ENCODE measurements around the gene TTC22. TPM values are rescaled to one million over a fixed set of nuclear protein-coding genes. Genes with fewer than 3 reads are reported as not detected.

The TTC22 gene
- total RNA-seq, 1 experiment from 2014 or later = 17.2 TPM

DNA sequence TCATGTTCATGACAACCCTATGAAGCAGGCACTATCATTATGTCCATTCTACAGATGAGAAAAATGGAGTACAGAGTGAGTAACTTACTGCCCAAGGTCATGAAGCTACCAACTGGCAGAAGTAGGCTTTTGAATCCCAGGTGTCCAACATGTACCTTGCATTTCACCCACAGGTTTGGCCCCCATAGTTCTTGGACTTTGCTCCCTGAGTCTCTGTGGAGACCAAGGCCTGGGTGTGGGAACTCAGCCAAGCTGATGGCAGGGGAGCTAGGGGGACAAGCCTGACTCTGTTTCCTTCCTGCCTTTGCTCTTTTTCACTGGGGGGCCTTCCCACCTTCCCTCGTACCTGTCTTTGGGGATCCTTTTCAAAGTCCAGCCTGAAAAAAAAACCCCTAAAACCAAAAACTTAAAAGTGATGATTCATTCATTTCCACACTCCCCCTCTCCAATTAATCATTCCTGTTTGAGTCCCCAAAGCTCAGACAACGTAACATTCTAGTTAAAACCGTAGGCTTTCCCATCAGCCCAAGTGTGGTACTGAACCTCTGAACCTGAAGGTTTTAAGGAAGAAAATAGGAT is 8.5 kb upstream of the TTC22 start:
- no peak overlapping the region for H3K27ac Mint-ChIP-seq (ENCODE audit: unreplicated experiment)
- CTCF ChIA-PET = interaction anchor here (0.6 to 1.8 kb wide), 3 partner anchors 138 to 310 kb away, joined by 3 to 10 read pairs (median 4); no protein-coding TSS in a partner anchor
- DNase-seq = no peak
- intact Hi-C loops (cut with micrococcal nuclease; ENCODE audit: unreplicated experiment) = loop anchor here (1.0 kb wide), 2 partner anchors 137 to 310 kb away; no protein-coding TSS in a partner anchor
- H3K27me3 Mint-ChIP-seq (ENCODE audit: unreplicated experiment) = peaks cover 13% of the 10 kb centered on the region
- H3K4me1 Mint-ChIP-seq (ENCODE audit: low read depth, unreplicated experiment) = peaks cover 23% of the 10 kb centered on the region
- TF ChIP-seq CTCF (IDR thresholded peaks at IDR 0.05; ENCODE audit: unreplicated experiment) = no peak
- H3K4me3 Mint-ChIP-seq (ENCODE audit: low read depth, unreplicated experiment) = no peak overlapping the region
- no peaks in the 10 kb centered on the region for H3K36me3 Mint-ChIP-seq (ENCODE audit: insufficient read depth, unreplicated experiment)
- BruUV-seq (replicated peaks) = no TSS peak
- no peaks in the 10 kb centered on the region for H3K9me3 Mint-ChIP-seq (ENCODE audit: low read depth, unreplicated experiment)

GRCh38 chr1:54808443-54809207 is 7.5 kb upstream of the TTC22 start:
- H3K4me1 Mint-ChIP-seq (ENCODE audit: low read depth, unreplicated experiment) = peaks cover 32% of the 10 kb centered on the region

DNA sequence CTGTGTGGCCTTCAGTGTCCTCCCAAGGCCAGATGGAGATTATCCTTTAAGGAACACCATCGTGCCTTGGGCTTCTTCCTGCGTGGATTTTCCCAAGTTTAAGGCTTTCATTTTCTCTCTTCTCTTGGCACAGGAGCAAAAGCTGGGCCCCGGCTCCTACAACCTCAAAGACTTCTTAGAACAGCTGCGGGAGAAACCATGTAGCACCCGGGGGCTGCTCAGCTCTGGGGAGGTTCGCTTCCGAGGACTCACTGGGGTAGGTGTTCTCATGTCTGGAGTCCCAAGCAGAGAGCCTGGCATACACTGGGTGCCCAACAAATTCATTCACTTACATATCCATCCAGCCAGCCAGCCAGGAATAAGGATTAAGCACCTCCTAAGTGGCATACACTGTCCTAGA is 6.6 kb upstream of the TTC22 start:
- Mint-ChIP-seq H3K27ac (ENCODE audit: unreplicated experiment) (no peak overlapping the region), H3K4me3 (ENCODE audit: low read depth, unreplicated experiment) (no peak overlapping the region), H3K9me3 (ENCODE audit: low read depth, unreplicated experiment) (no peaks in the 10 kb centered on the region), H3K4me1 (ENCODE audit: low read depth, unreplicated experiment) (peaks cover 40% of the 10 kb centered on the region), H3K36me3 (ENCODE audit: insufficient read depth, unreplicated experiment) (no peaks in the 10 kb centered on the region), H3K27me3 (ENCODE audit: unreplicated experiment) (peaks cover 13% of the 10 kb centered on the region)
- no peak for TF ChIP-seq CTCF (IDR thresholded peaks at IDR 0.05; ENCODE audit: unreplicated experiment)
- DNase-seq = no peak
- BruUV-seq (replicated peaks) = no TSS peak
- CTCF ChIA-PET = interaction anchor here (1.0 to 1.1 kb wide), 2 partner anchors 9 to 79 kb away, joined by 3 read pairs; partner anchors contain the start of gene DHCR24
- intact Hi-C loops (cut with micrococcal nuclease; ENCODE audit: unreplicated experiment) = no loop called here

More at GRCh38 chr1:54808443-54809207, 7.5 kb upstream of the TTC22 start:
- no peak for DNase-seq
- H3K9me3 Mint-ChIP-seq (ENCODE audit: low read depth, unreplicated experiment) = no peaks in the 10 kb centered on the region
- BruUV-seq (replicated peaks) = no TSS peak
- H3K27me3 Mint-ChIP-seq (ENCODE audit: unreplicated experiment) = peaks cover 13% of the 10 kb centered on the region
- intact Hi-C loops (cut with micrococcal nuclease; ENCODE audit: unreplicated experiment) = no loop called here
- no peaks in the 10 kb centered on the region for H3K36me3 Mint-ChIP-seq (ENCODE audit: insufficient read depth, unreplicated experiment)
- TF ChIP-seq CTCF (IDR thresholded peaks at IDR 0.05; ENCODE audit: unreplicated experiment) = peak; percentile 63
- no peak overlapping the region for H3K4me3 Mint-ChIP-seq (ENCODE audit: low read depth, unreplicated experiment)
- H3K27ac Mint-ChIP-seq (ENCODE audit: unreplicated experiment) = no peak overlapping the region
- CTCF ChIA-PET = no interaction called here

DNA sequence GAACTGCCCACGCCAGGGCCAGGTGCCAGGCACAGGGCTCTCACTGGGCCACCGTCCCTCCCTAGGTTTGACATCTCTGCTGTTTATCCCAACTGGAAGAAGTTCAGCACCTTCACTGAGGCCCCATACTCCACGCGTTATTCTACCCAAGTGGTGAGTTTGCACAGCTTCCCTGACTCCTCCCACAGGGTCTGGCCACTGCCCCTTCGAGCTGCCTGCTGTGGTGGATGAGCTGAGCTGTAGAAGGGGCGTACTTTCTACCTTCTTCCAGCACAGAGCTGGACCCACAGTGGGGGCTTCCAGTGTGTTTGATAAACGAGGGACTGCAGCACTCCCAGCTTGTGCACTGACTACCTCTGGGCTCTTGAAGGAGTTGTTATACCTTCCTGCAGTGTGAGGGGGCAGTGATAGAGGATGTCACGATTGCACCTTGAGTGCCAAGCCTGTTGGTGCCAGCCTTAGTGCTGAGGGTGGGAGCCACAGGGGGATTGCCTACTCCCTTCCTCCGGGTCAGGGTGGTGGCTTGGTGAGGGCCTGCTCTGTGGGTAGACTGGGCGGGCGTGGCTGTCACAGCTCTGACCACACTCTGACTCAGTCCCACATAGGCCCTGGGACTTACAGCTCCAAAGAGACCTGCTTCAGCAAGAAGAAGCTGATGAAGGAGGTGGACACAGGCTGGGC is 5.9 kb upstream of the TTC22 start:
- intact Hi-C loops (cut with micrococcal nuclease; ENCODE audit: unreplicated experiment) = no loop called here
- Mint-ChIP-seq H3K4me3 (ENCODE audit: low read depth, unreplicated experiment) (no peak overlapping the region), H3K27me3 (ENCODE audit: unreplicated experiment) (peaks cover 13% of the 10 kb centered on the region), H3K4me1 (ENCODE audit: low read depth, unreplicated experiment) (peaks cover 41% of the 10 kb centered on the region), H3K9me3 (ENCODE audit: low read depth, unreplicated experiment) (no peaks in the 10 kb centered on the region), H3K36me3 (ENCODE audit: insufficient read depth, unreplicated experiment) (no peaks in the 10 kb centered on the region), H3K27ac (ENCODE audit: unreplicated experiment) (no peak overlapping the region)
- CTCF ChIA-PET = interaction anchor here (0.6 to 1.2 kb wide), 6 partner anchors 8 to 609 kb away, joined by 3 read pairs; partner anchors contain the start of gene DHCR24
- no TSS peak for BruUV-seq (replicated peaks)
- no peak for TF ChIP-seq CTCF (IDR thresholded peaks at IDR 0.05; ENCODE audit: unreplicated experiment)
- DNase-seq = peak; percentile 50

All from Calu3 (cell line).